ENCODE measurements around the gene TKTL1.
"Not testable (repeated sequence)": the region's sequence is repeated elsewhere in the genome, so short reads cannot be mapped to it uniquely, and the experiment has no call there.

Gene TKTL1

DNA sequence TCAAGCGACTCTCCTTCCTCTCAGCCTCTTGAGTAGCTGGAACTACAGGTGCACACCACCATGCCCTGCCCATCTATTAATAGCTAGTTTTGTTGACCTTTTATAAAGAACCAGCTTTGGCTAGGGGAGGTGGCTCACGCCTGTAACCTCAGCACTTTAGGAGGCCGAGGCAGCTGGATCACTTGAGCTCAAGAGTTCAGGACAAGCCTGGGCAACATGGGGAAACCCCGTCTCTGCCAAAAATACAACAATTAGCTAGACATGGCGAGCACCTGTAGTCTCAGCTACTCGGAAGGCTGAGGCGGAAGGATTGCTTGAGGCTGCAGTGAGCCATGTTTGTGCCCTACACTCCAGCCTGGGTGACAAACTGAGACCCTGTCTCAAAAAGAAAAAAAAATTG is 2.7 kb downstream of the TKTL1 start:
- H3K9me3 ChIP-seq (ENCODE audit: insufficient read depth, low read depth, low read length): no peaks in the 10 kb centered on the region
- H3K27me3 ChIP-seq (ENCODE audit: insufficient read depth, low read length): no peaks in the 10 kb centered on the region
- H3K4me3 ChIP-seq (ENCODE audit: low read length): no peak overlapping the region
- no peaks in the 10 kb centered on the region for H3K36me3 ChIP-seq (ENCODE audit: insufficient read depth, low read depth, low read length)
- H3K4me1 ChIP-seq (ENCODE audit: insufficient read depth, low read length): no peaks in the 10 kb centered on the region
- H3K27ac ChIP-seq (ENCODE audit: low read length): no peak overlapping the region
- H3K9ac ChIP-seq (ENCODE audit: low read depth, low read length): no peak overlapping the region

DNA sequence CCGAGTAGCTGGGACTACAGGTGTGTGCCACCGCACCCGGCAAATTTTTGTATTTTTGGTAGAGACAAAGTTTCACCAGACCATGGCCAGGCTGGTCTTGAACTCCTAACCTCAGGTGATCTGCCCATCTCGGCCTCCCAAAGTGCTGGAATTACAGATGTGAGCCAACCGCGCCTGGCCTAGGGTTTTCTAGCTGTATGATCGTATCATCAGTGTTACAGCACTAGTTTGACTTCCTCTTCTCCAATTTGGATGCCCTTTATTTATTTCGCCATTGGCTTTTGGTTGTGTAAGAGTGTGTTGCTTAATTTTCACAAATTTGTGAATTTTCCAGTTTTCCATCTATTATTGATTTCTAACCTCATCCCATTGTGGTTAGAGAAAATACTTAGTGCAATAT is 5.2 kb downstream of the TKTL1 start:
- no peak overlapping the region for H3K4me3 ChIP-seq (ENCODE audit: low read length)
- H3K4me1 ChIP-seq (ENCODE audit: insufficient read depth, low read length): no peaks in the 10 kb centered on the region
- H3K9ac ChIP-seq (ENCODE audit: low read depth, low read length): no peak overlapping the region
- no peak overlapping the region for H3K27ac ChIP-seq (ENCODE audit: low read length)
- no peaks in the 10 kb centered on the region for H3K9me3 ChIP-seq (ENCODE audit: insufficient read depth, low read depth, low read length)
- H3K36me3 ChIP-seq (ENCODE audit: insufficient read depth, low read depth, low read length): no peaks in the 10 kb centered on the region
- H3K27me3 ChIP-seq (ENCODE audit: insufficient read depth, low read length): no peaks in the 10 kb centered on the region

DNA sequence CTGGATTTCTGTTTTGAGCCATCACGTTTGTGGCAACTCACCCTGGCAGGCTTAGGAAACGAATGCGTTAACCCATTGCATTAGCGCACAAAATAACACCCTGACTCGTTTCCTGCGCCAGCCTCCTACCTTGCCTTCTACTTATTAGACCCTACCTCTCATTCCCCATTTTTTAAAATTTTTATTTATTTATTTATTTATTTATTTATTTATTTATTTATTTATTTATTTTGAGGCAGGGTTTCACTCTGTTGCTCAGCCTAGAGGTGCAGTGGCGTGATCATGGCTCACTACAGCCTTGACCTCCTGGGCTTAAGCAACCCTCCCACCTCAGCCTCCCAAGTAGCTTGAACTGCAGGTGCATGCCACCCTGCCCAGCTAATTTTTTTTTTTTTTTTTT is 7.4 kb downstream of the TKTL1 start:
- not testable (repeated sequence) for H3K9me3 ChIP-seq (ENCODE audit: insufficient read depth, low read depth, low read length); H3K27me3 ChIP-seq (ENCODE audit: insufficient read depth, low read length); H3K4me1 ChIP-seq (ENCODE audit: insufficient read depth, low read length); H3K36me3 ChIP-seq (ENCODE audit: insufficient read depth, low read depth, low read length); H3K9ac ChIP-seq (ENCODE audit: low read depth, low read length); H3K4me3 ChIP-seq (ENCODE audit: low read length); H3K27ac ChIP-seq (ENCODE audit: low read length)

DNA sequence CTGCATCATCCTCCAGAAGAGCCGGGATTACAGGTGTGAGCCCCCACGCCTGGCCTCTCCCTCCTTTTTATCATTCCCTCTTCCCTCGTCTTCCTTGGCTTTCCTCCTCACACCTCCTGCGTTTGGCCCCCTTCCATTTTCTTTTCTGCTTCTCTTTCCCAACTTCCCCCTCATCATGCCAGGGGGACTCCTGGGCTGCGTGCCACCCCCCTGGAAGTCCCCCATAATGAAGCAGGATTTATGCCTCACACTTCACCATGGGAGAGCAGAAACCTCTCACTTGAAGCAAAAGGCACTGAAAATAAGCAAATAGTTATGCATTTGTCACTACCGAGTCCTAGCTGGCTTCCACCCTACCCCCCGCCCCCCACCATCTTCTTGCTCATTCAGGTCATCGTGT is 7.9 kb downstream of the TKTL1 start:
- Histone ChIP-seq H3K27me3 (ENCODE audit: insufficient read depth, low read length) (no peaks in the 10 kb centered on the region), H3K9ac (ENCODE audit: low read depth, low read length) (no peak overlapping the region), H3K36me3 (ENCODE audit: insufficient read depth, low read depth, low read length) (no peaks in the 10 kb centered on the region), H3K27ac (ENCODE audit: low read length) (no peak overlapping the region), H3K9me3 (ENCODE audit: insufficient read depth, low read depth, low read length) (no peaks in the 10 kb centered on the region), H3K4me3 (ENCODE audit: low read length) (no peak overlapping the region), H3K4me1 (ENCODE audit: insufficient read depth, low read length) (no peaks in the 10 kb centered on the region)

DNA sequence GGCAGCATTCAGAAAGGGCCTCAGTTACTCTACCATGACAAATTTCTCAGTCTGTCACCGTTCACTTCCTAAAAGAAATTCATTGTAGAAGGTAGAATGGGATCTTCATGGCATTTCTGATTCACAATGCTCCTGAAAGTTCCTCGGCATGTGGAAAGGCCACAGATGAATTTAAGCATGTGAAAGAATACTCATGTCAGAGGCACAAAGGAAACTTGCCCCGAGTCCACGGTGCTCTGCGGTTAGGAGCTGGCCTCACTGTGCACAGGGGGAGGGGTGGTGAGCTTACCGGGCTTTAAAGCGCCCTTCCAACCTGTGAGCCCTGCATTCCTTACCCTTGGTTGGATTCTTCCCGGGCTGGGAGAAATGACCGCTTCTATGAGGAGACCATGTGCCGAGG is 9.3 kb downstream of the TKTL1 start:
- Histone ChIP-seq H3K4me1 (ENCODE audit: insufficient read depth, low read length) (no peaks in the 10 kb centered on the region), H3K9ac (ENCODE audit: low read depth, low read length) (no peak overlapping the region), H3K27ac (ENCODE audit: low read length) (no peak overlapping the region), H3K27me3 (ENCODE audit: insufficient read depth, low read length) (no peaks in the 10 kb centered on the region), H3K4me3 (ENCODE audit: low read length) (no peak overlapping the region), H3K36me3 (ENCODE audit: insufficient read depth, low read depth, low read length) (no peaks in the 10 kb centered on the region), H3K9me3 (ENCODE audit: insufficient read depth, low read depth, low read length) (no peaks in the 10 kb centered on the region)

DNA sequence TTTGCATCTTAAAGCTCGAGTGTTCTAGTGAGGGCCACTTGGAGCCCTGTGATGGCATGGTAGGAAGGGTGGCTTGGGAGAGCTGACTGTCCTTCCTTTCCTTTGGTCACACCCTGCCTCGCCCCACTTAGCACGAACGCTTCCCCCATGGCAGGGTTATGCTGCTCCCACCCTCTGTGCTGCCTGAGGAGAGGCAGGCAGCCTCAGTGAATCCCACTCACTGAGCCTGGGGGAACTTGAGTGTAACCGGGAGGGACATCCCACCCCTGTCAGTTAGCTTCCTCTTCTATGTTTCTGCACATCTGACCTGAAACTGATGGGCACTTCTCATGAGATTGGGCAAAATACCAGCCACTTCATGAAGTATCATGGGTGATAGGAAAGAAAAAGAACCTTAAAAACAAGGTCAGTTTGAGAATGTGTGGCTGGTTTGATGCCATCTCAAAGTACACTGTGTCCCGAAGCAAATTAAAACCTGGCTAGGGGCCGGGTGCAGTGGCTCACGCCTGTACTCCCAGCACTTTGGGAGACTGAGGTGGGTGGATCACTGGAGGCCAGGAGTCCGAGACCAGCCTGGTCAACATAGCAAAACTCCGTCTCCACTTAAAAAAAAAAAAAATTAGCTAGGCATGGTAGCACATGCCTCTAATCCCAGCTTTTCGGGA is 10.1 kb downstream of the TKTL1 start:
- Histone ChIP-seq H3K27ac (ENCODE audit: low read length) (no peak overlapping the region), H3K9me3 (ENCODE audit: insufficient read depth, low read depth, low read length) (no peaks in the 10 kb centered on the region), H3K27me3 (ENCODE audit: insufficient read depth, low read length) (no peaks in the 10 kb centered on the region)

DNA sequence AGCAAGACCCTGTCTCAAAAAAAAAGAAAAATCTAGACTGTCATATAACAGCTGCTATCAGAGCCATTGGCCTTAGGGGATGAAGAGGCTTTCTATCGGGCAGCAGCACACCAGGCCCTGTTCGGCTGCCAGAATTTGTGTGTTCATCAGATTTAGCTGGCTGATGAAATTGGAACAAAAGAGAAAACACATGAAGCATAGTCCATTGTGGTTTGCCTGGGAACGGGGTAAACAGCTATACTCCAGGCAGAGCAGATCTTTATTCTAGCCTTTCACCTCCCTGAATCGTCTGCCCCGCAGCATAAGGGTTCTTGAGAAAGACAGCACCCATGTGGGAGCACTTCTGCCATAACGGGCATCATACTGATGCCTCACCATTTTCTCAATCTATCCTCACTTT is 11.6 kb downstream of the TKTL1 start:
- Histone ChIP-seq H3K27me3 (ENCODE audit: insufficient read depth, low read length) (no peaks in the 10 kb centered on the region), H3K9ac (ENCODE audit: low read depth, low read length) (no peak overlapping the region), H3K36me3 (ENCODE audit: insufficient read depth, low read depth, low read length) (no peaks in the 10 kb centered on the region), H3K27ac (ENCODE audit: low read length) (no peak overlapping the region), H3K4me3 (ENCODE audit: low read length) (no peak overlapping the region), H3K4me1 (ENCODE audit: insufficient read depth, low read length) (no peaks in the 10 kb centered on the region), H3K9me3 (ENCODE audit: insufficient read depth, low read depth, low read length) (no peaks in the 10 kb centered on the region)

More for the DNA sequence above, 10.1 kb downstream of the TKTL1 start:
- Histone ChIP-seq H3K9ac (ENCODE audit: low read depth, low read length) (no peak overlapping the region), H3K36me3 (ENCODE audit: insufficient read depth, low read depth, low read length) (no peaks in the 10 kb centered on the region), H3K4me3 (ENCODE audit: low read length) (no peak overlapping the region), H3K4me1 (ENCODE audit: insufficient read depth, low read length) (no peaks in the 10 kb centered on the region)

DNA sequence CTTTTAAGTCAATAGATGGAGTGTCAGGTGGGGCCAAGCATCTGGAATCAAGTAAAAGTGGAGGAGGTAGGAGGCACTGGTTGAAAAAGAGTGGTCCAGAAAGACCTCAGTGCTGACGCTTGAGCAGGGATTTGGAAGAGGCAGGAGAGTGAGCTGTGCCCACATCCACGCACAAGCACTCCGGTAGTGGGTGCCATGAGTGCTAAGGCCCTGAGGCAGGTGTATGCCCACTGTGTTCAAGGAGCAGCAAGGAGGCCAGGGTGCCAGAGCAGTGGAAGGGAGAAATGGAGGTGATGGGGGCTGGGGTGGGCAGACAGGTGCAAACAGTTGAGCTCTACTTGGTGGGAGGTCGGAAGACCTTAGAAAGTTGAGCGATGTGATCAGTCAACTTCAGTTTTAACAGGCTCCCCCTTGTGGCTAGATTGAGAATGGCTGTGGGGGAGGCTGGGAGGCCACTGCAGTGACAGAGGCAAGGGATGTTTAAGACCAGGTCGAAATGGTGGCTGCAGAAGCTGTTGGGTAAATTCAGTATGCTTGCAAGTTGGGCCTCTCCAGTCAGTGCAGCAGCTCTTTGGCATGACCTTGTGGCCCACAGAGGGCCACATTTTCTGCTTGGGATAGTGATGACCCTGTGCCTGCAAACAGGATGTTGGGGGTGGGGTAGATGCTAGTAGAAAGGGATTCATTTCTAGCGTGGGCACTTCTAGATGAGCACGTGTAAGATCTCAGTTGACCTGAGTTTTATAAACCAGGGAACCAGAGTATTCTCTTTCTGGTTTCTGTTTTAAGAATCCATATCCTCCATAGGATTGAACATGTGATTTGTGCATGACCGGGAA is 12.7 kb downstream of the TKTL1 start:
- Histone ChIP-seq H3K27me3 (ENCODE audit: insufficient read depth, low read length) (no peaks in the 10 kb centered on the region), H3K4me3 (ENCODE audit: low read length) (no peak overlapping the region), H3K4me1 (ENCODE audit: insufficient read depth, low read length) (no peaks in the 10 kb centered on the region), H3K36me3 (ENCODE audit: insufficient read depth, low read depth, low read length) (no peaks in the 10 kb centered on the region), H3K9ac (ENCODE audit: low read depth, low read length) (no peak overlapping the region), H3K9me3 (ENCODE audit: insufficient read depth, low read depth, low read length) (no peaks in the 10 kb centered on the region), H3K27ac (ENCODE audit: low read length) (no peak overlapping the region)

DNA sequence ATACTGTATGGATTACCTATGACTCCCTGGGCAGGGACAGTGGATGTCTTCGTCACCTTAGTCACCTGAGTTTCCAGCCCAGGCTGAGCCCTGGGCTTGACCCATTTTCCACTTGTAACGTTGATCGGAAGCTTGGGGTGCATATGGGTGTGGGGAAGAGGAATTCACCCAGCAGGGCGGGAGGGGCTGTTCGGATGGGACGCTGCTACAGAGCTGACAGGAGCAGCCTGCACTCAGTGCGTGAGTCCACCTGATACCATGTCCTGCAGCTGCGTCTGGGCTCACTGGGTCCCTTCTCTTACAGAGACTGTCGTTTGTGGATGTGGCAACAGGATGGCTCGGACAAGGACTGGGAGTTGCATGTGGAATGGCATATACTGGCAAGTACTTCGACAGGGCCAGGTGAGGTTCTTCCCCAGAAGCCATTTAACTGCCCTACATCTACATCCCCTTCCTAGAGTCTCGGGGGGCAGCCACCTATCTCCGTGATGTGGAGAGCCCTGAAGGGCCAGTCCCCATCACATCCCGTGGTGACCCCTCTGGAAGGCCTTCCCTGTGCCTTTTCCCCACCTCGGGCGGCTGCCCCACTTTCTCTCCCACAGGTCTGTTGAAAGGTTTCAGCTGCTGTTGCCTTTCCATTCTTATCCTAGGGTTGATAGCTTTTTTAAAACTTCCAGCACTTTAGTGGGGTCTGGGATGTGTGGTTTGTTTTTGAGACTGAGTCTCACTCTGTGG is 13.6 kb downstream of the TKTL1 start:
- Histone ChIP-seq H3K36me3 (ENCODE audit: insufficient read depth, low read depth, low read length) (no peaks in the 10 kb centered on the region), H3K27ac (ENCODE audit: low read length) (no peak overlapping the region), H3K4me3 (ENCODE audit: low read length) (no peak overlapping the region), H3K9ac (ENCODE audit: low read depth, low read length) (no peak overlapping the region), H3K27me3 (ENCODE audit: insufficient read depth, low read length) (no peaks in the 10 kb centered on the region), H3K4me1 (ENCODE audit: insufficient read depth, low read length) (no peaks in the 10 kb centered on the region), H3K9me3 (ENCODE audit: insufficient read depth, low read depth, low read length) (no peaks in the 10 kb centered on the region)

DNA sequence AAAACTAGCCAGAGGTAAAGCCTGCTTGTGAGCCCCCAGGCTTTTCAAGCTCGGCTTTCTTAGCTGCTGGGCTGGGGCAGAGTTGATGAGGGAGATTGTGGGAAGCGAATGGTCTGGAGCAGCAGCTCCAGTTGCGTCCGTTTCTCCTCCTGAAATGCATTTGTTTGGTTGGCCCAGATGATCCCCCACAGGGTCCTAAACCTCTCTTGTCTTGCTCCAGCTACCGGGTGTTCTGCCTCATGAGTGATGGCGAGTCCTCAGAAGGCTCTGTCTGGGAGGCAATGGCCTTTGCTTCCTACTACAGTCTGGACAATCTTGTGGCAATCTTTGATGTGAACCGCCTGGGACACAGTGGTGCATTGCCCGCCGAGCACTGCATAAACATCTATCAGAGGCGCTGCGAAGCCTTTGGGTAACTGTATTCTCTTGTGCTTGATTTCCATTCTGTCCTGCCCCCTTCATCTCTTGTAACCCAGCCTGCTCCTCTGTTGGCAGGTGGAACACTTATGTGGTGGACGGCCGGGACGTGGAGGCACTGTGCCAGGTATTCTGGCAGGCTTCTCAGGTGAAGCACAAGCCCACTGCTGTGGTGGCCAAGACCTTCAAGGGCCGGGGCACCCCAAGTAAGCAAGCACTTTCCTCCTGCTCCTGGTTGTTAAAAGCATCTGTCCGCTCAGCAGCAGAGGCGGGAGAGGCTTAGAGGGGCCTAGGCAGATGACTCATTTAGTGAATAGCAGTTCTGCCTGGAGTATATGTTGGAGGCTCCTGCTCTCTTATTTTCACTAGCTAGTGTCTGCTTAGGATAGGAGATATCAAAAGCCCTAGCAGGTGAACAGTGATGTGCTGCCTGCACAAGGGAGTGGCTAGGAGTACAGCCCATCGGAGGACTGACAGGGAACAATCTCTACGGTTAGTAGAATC is 15.3 kb downstream of the TKTL1 start:
- H3K27ac ChIP-seq (ENCODE audit: low read length): no peak overlapping the region
- H3K27me3 ChIP-seq (ENCODE audit: insufficient read depth, low read length): no peaks in the 10 kb centered on the region
- no peak overlapping the region for H3K4me3 ChIP-seq (ENCODE audit: low read length)
- no peak overlapping the region for H3K9ac ChIP-seq (ENCODE audit: low read depth, low read length)
- no peaks in the 10 kb centered on the region for H3K4me1 ChIP-seq (ENCODE audit: insufficient read depth, low read length)
- H3K36me3 ChIP-seq (ENCODE audit: insufficient read depth, low read depth, low read length): no peaks in the 10 kb centered on the region
- H3K9me3 ChIP-seq (ENCODE audit: insufficient read depth, low read depth, low read length): no peaks in the 10 kb centered on the region

DNA sequence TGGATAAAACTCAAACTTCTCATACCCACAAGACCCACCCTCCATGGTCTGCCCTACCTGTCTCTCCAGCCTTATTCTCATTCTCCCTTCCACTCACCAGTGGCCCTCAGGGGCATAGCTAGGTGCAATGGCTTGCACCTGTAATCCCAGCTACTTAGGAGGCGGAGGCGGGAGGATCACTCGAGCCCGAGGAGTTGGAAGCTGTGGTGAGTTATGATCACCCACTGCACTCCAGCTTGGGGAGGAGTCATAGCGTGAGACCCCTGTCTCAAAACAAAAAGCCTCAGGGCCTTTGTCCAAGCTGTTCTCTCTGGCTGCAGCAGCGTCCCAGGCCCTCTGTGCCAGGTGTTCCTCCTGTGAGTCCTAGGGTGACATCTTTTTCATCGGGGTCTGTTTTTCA is 16.5 kb downstream of the TKTL1 start:
- Histone ChIP-seq H3K9ac (ENCODE audit: low read depth, low read length) (no peak overlapping the region), H3K27me3 (ENCODE audit: insufficient read depth, low read length) (no peaks in the 10 kb centered on the region), H3K27ac (ENCODE audit: low read length) (no peak overlapping the region), H3K4me3 (ENCODE audit: low read length) (no peak overlapping the region), H3K4me1 (ENCODE audit: insufficient read depth, low read length) (no peaks in the 10 kb centered on the region), H3K9me3 (ENCODE audit: insufficient read depth, low read depth, low read length) (no peaks in the 10 kb centered on the region), H3K36me3 (ENCODE audit: insufficient read depth, low read depth, low read length) (no peaks in the 10 kb centered on the region)

Data from iPS-20b (cell line).